ENCODE data around the gene MAP3K4.
A peak's percentile ranks its signal among the peaks of the same experiment; 100 is the strongest.
"Not testable (repeated sequence)": the region's sequence is repeated elsewhere in the genome, so short reads cannot be mapped to it uniquely, and the experiment has no call there.

Gene MAP3K4

GRCh38 chr6:160967833-160968232 is 23.7 kb upstream of the MAP3K4 start:
- no peak for DNase-seq (ENCODE audit: low read depth)

- no peak for DNase-seq (ENCODE audit: low read depth)
These were observed 20.4 kb upstream of the MAP3K4 start for GRCh38 chr6:160971171-160971570.

DNA sequence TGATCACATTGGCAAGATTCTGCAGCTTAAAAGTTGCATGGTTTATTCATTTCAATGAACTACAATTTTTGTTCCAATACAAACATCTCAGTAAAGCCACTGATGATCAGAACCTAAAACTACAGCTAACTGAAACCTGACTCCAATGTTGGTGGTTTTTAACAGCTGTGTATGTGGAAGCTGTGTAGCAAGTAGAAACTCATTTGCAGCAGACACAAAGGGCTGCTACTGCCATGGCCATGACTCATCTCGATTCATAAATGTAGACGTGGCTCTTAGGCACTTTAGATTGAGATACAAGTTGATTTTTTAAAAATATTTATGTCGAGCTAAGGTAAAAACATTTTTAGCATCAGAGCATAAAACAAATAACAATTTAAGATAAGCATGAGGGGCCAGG is 19.5 kb upstream of the MAP3K4 start:
- peak; percentile 72 for DNase-seq (ENCODE audit: low read depth)

- not testable (repeated sequence) for DNase-seq (ENCODE audit: low read depth)
These were observed 19.0 kb upstream of the MAP3K4 start for GRCh38 chr6:160972594-160972993.

GRCh38 chr6:160973311-160974250 is 18.0 kb upstream of the MAP3K4 start:
- peak; percentile 13 for DNase-seq (ENCODE audit: low read depth)

DNA sequence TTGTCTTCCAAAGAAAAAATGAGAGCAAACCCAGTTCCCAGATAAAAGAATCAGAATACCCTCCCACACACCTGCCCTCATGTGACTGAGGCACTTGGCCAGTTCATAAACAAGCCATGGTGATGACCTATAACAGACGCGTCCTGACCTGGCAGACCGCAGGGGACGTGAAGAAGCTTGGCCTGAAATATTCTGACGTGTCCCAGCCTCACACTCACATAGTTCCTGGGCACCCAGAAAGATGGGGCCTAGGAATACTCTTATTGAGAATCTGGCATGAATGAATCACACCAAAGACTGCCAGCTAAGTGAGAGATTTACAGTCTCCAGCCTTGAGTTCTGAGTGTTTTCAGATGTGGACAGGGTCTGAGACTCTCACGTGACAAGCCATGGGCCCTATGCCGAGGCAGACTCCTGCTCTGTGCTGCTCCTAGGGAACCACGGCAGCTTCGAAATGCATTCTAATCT is 17.2 kb upstream of the MAP3K4 start:
- peak; percentile 89 for DNase-seq (ENCODE audit: low read depth)

- DNase-seq (ENCODE audit: low read depth) = no peak
These were observed 16.4 kb upstream of the MAP3K4 start for GRCh38 chr6:160975162-160975561.

- DNase-seq (ENCODE audit: low read depth) = not testable (repeated sequence)
These were observed 15.6 kb upstream of the MAP3K4 start for GRCh38 chr6:160975961-160976360.

DNA sequence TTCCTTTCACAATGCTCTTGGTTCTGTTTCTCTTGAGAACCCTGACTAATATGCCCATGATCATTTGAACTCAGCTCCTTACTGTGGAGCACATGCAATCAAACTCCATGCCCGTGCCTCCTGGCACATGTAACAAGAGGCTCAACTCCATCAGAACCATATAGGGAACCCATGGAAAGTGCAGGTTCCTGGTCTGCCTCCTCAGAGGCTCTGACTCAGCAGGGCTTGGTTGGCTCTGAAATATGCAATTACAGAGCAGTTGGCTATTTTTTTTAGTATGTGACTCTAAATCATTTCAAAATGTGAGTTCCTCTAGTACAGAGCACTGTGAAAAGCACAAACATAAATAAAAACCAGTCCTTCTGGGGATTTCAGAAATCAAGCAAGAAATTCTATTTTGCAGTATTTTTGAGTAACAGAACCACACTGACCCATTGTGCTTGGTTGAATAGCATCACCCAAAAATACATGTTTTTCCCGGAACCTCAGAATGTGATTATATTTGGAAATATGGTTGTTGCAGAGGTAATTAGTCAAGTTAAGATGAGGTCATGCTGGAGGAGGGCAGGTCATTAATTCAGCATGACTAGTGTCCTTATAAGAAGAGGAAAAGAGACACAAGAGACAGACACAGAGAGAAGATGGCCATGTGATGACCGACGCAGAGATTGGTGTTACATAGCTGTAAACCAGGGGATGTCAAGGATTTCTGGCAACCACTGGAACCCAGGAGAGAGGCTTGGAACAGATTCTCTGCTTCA is 13.2 kb upstream of the MAP3K4 start:
- peak; percentile 37 for DNase-seq (ENCODE audit: low read depth)

- no peak for DNase-seq (ENCODE audit: low read depth)
These were observed 12.4 kb upstream of the MAP3K4 start for GRCh38 chr6:160979061-160979708.

- not testable (repeated sequence) for DNase-seq (ENCODE audit: low read depth)
These were observed 8.1 kb upstream of the MAP3K4 start for GRCh38 chr6:160983377-160983948.

DNA sequence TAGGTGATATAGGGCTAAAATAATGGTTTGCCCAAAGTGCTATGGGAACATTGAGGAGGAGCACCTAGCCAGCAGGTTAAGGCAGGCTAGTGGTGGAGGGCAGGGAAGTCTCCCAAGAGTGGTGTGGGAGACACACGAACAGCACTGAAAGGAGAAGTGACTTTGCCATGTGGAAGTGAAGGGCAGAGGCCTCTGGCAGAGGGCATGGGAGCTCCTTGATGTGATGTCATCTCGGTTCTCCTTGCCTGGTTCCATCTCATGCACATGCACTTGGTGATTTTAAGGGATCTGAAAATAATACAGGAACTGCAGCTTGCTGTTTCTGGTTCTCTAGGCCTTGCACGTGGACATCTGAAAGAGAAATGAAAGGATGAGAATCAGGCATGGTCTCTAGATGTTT is 4.7 kb upstream of the MAP3K4 start:
- DNase-seq (ENCODE audit: low read depth) = no peak

- DNase-seq (ENCODE audit: low read depth) = no peak
These were observed 4.3 kb upstream of the MAP3K4 start for GRCh38 chr6:160987265-160987664.

- DNase-seq (ENCODE audit: low read depth) = no peak
These were observed 643 bp upstream of the MAP3K4 start for GRCh38 chr6:160990847-160991405.

DNA sequence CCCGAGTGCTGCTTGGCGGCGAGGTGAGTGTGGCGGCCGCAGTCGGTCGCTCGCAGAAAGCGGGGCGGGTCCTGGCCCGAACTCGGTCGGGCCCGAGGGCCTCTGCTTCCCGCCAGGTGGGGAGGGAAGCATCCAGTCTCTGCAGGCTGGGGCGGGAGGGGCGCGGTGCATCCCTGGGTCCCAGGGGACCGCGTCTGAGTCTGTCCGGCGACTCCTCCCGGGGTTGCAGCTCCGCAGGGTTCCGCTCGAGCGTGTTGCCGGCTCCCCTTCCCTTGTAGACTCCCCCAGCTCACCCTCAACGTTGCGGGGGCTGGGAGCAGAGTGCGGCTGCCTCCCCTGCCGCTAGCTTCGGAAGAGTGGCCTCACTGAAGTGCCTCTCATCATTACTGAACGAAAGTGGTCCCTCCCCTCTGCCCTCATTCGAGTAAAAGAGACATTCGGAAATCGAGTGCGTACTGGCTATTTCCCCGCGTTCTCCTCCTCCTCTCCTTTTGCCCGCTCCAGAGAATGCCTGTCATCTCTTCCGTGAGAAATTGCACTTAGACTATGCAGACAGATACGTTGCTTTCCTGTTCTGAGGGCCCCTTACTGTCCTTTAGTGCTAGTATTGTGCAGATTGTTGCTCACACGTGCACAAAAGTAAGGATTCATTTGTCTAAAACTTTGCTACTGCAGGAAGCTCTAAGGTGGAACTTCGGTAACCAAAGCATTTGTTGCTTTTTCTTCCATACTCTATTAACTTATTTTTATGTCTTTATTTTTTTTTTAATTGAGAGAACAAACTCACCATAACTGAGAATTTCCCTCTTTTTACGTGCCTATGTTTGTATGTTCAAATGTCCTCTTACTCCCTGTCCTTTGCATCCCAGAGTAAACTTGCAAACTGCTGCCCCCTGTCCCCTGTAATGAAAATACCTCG is 751 bp downstream of the MAP3K4 start:
- peak; percentile 82 for DNase-seq (ENCODE audit: low read depth)

DNA sequence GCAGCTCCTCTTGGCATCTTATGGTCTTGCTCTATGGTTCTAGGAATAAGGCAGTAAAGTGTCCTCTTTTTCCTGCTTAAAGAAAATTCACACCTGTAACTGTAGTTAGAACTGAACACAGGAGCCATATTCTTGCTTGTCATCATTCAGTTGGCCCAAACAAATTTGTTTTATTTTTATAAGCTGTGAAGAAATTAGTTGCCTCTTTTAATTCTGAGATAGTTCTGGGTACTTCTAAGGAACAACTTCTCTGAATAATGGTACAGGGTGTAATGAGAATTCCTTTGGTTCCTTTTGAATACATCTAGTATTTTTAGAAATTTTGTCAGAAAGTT is 1.4 kb downstream of the MAP3K4 start:
- no peak for DNase-seq (ENCODE audit: low read depth)

GRCh38 chr6:160995271-160995670 is 3.7 kb downstream of the MAP3K4 start:
- DNase-seq (ENCODE audit: low read depth) = no peak

DNA sequence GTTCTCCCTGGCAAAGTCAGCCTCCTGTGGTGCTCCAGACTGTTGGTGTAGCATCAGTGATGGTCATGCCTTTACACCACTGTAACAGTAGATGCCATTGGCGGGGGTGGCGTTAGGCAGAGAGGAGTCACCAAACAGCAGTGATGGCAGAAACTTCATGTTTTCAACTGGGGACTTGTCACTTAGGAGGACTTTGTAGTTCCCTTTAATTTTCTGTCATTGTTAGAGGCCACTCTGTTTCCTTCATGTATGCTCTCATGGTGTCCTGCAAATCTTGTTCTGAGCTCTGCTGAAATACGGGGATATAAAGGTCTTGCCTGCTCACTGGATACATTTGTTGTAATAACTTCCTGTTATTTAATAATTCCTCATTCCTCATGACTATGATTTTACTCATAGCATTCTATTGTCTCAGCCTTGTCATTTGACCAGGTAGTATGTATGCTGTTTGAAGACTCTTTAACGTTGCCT is 4.6 kb downstream of the MAP3K4 start:
- DNase-seq (ENCODE audit: low read depth) = peak; percentile 58

- no peak for DNase-seq (ENCODE audit: low read depth)
These were observed 6.6 kb downstream of the MAP3K4 start for GRCh38 chr6:160998217-160998616.

DNA sequence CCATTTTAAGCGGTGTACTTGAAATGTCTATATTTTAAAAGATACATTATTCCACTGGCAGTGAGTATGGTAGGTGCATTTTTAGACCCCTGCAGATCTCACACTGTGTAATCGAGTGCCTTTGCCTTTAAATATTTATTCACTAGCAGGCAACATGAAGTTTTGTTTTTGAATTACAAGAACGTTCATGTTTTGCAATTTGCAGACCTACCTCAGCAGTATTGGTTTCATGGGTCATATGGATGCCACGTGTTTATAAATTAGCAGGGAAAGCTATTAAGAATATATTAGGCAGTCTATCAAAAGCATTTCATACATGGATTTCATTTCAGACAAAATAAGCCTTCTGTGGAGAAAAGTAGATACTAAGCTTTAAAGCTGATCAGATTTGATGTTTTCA is 7.2 kb downstream of the MAP3K4 start:
- no peak for DNase-seq (ENCODE audit: low read depth)

DNA sequence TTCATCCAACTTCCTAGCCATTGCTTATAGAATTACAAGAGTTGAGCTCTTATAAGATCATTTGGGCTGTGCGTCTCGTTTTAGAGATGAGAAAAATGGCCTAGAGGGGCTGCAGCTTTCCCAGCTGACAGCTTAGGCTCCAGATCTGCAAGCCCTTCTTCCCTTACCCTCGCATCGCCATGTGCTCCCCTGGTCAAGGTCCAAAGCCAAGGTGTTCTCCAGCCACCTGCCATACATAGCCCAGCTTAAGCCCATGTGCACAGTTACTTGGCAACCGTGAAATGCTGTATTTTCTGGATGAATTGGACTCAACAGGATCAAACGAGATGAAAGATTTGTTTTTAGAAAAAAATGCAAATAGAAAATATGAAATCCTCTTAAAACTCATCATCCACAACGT is 7.9 kb downstream of the MAP3K4 start:
- no peak for DNase-seq (ENCODE audit: low read depth)

All from ELR (cell line).